NCI-H187 treated with DMSO at 0.1 percent for 48 hours (cell line): Measurements from ENCODE around the gene TSGA10IP.
A peak's percentile ranks its signal among the peaks of the same experiment; 100 is the strongest.

ENCODE experiments used
- DNase-seq: peaks from one replicate; lab custom pipeline; 2025; lab: John Stamatoyannopoulos, UW

TSGA10IP gene

GRCh38 chr11:65918211-65919140 is 26.8 kb upstream of the TSGA10IP start, which contains the start of gene C11orf68:
C11orf68 (minus strand) TSS chr11:65919062; CDS start chr11:65919031, 31 bp downstream.
- no peak for DNase-seq

GRCh38 chr11:65919141-65919572 is 26.1 kb upstream of the TSGA10IP start, which contains the start of gene DRAP1:
DRAP1 (plus strand) TSS chr11:65919426; CDS start chr11:65919502, 76 bp downstream.
- DNase-seq = peak; percentile 85

DNA sequence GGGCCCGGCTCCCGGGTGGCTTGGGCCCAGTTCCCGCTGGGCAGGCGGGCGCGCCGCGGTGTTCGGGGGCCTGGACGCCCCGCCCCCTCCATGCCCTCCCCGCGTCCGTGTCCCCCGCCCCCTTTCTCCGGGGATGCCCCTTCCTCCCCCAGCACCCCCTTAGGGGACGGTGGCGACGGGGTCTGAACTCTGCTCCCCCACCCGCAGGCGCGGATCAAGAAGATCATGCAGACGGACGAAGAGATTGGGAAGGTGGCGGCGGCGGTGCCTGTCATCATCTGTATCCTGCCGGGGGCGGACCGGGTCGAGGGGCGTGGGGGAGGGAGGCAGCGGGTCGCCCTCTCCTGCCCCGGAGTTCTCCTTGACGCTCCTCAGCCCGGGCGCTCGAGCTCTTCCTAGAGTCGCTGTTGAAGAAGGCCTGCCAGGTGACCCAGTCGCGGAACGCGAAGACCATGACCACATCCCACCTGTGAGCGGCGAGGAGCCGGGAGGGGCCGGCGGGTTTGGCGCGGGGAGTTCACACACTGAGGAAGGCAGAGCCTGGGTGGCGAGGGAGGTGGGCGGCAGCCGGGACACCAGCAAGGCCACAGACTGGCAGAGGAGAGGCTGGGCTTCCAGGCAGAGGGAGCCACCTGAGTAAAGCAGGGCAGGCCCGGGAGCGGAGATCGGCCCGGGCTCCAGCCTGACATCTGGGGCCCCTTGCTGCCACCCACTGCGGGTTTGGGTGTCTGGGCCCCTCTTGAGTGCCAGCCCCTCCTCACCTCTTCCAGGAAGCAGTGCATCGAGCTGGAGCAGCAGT is 25.5 kb upstream of the TSGA10IP start:
- no peak for DNase-seq

GRCh38 chr11:65920372-65920802 is 24.9 kb upstream of the TSGA10IP start:
- no peak for DNase-seq

GRCh38 chr11:65921033-65921555 is 24.2 kb upstream of the TSGA10IP start:
- no peak for DNase-seq

DNA sequence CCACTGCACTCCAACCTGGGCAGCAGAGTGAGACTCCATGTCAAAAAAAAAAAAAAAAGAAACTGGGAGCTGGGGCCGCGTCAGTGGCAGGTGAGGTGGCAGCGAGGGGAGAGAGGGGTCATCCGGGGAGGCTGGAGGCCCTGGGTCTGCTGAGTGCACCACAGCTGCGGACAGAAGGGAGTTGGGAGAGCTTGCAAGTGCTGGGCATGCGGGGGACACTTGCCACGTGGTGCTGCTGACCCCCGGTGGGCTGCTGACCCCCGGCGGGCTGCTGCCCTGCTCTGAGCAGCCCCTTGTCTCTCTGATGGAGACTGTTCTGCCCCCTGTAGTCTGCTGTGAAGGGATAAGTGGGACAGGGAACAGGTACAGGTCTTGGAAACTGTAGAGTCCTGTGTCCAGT is 23.4 kb upstream of the TSGA10IP start:
- no peak for DNase-seq

- DNase-seq = no peak
Observed at GRCh38 chr11:65922565-65922964, 22.7 kb upstream of the TSGA10IP start.

DNA sequence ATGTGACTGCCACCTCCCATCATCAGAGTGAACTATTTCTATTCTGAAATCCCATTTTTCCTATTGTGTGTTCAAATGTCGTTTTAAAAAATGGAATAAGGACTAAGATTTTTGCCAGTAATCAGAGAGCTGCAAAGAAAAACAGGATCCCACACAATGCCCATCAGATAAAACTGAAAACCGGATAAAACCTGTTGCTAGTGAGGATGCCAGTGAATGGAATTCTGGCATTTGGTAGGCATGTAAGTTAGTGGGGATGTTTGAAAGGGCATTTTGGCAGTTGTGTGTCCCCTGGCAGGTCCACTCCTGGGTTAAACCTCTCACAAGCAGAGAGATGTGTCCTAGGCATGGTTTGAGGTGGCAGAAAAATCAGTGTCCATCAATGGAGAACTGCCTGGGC is 19.9 kb upstream of the TSGA10IP start:
- DNase-seq = no peak

GRCh38 chr11:65927904-65928397 is 17.3 kb upstream of the TSGA10IP start:
- no peak for DNase-seq

GRCh38 chr11:65928667-65929066 is 16.6 kb upstream of the TSGA10IP start:
- no peak for DNase-seq

- no peak for DNase-seq
Observed at GRCh38 chr11:65931773-65932557, 13.3 kb upstream of the TSGA10IP start.

DNA sequence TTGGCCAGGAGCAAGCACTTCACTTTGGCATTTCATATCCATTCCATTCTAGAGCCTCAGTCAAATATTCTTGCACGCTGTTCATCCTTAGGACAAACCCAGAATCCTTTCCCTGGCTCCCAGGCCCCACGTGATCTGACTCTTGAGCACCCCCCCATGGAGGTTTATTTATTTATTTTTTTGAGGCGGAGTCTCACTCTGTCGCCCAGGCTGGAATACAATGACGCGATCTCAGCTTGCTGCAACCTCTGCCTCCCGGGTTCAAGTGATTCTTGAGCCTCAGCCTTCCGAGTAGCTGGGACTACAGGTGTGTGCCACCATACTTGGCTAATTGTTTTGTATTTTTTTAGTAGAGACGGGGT is 12.7 kb upstream of the TSGA10IP start:
- no peak for DNase-seq

GRCh38 chr11:65934014-65934413 is 11.3 kb upstream of the TSGA10IP start:
- DNase-seq = no peak

- no peak for DNase-seq
Observed at GRCh38 chr11:65937766-65938165, 7.5 kb upstream of the TSGA10IP start.

- DNase-seq = no peak
Observed at GRCh38 chr11:65941720-65942310, 3.5 kb upstream of the TSGA10IP start.

DNA sequence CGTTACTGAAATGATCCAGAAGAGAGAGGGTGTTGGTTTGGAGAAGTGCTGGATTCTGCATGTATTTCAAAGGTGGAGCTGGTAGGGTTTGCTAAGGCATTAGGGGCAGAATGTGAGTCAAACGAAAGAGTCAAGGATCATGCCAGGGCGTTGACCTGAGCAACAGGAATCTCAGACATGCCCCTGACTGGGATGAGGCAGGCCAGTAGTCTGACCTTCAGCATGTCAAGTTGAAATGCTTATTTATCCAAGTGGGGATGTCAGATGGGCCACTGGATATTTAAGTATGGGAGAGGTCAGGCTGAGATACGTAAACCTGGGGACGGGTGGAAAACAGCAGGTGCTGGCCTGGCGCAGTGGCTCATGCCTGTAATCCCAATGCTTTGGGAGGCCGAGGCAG is 2.7 kb upstream of the TSGA10IP start:
- no peak for DNase-seq

GRCh38 chr11:65944191-65944590 is 1.1 kb upstream of the TSGA10IP start:
- DNase-seq = no peak

- DNase-seq = no peak
Observed at GRCh38 chr11:65944767-65945166, 513 bp upstream of the TSGA10IP start.

- DNase-seq = no peak
Observed at GRCh38 chr11:65945941-65946558, 770 bp downstream of the TSGA10IP start.

- no peak for DNase-seq
Observed at GRCh38 chr11:65946655-65947054, 1.4 kb downstream of the TSGA10IP start.

DNA sequence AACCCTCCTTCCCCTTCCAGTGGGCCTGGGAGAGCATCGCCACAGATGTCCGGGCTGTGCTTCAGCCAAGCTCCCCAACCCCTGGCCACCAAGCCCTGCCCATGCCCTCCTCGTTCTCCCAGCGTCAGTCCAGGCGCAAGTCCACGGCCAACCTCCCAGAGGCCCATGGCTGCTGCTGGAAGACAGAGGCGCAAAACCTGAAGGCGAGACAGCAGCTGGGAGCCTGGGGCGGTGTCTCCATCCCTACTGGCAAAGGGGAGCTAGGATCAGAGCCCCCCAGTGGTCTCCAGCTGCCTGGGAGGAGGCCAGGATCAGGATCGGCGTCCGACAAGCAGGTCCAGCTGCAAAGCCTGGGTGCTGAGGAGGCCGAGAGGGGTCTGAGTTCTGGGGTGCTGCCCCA is 1.9 kb downstream of the TSGA10IP start:
- DNase-seq = no peak
